Sigmoid colon (tissue), 7 donors: Measurements from ENCODE around the gene DNAJB13. TPM values are rescaled to one million over a fixed set of nuclear protein-coding genes. Genes with fewer than 3 reads are reported as not detected.
A peak's percentile ranks its signal among the peaks of the same experiment; 100 is the strongest.

Experiments used
- DNase-seq: peaks from one replicate; pipeline ENCODE4 v3.0.0-alpha.2; 2019
- H3K27ac ChIP-seq, 4 donors: fragments of 200-600 bp; sonication (generic); one replicate each; pipeline ENCODE4 v1.5.1; 2016 to 2019; ENCODE audit warnings: mild to moderate bottlenecking in 1 of 4
- H3K27me3 ChIP-seq, 3 donors: fragments of 200-600 bp; sonication (generic); one replicate each; pipeline ENCODE4 v1.5.1; 2019; ENCODE audit warnings: mild to moderate bottlenecking in 1 of 3
- H3K36me3 ChIP-seq, 4 donors: fragments of 200-600 bp; sonication (generic); one replicate each; pipeline ENCODE4 v1.5.1; 2016 to 2019
- H3K4me1 ChIP-seq, 4 donors: fragments of 200-600 bp; sonication (generic); one replicate each; pipeline ENCODE4 v1.5.1; 2017 to 2019
- H3K4me3 ChIP-seq, 4 donors: fragments of 200-600 bp; sonication (generic); one replicate each; pipeline ENCODE4 v1.5.1; 2017 to 2019; ENCODE audit warnings: mild to moderate bottlenecking in 2 of 4, moderate library complexity in 1 of 4
- H3K9me3 ChIP-seq, 4 donors: fragments of 200-600 bp in 3 of 4; sonication (generic) in 3 of 4; one replicate each; pipeline versions ENCODE4 v1.5.1 to v1.6.1; 2013 to 2019
- EP300 ChIP-seq, 4 donors: sonication (generic); formaldehyde crosslinking; IDR thresholded peaks; one replicate each; pipeline ENCODE4 v1.6.1; 2017; ENCODE audit warnings: antibody characterized with exemption in 4 of 4
- POLR2A ChIP-seq, 2 donors: fragments of 450-650 bp; IDR thresholded peaks; one replicate each; pipeline ENCODE4 v1.6.1; 2016; ENCODE audit warnings: antibody characterized with exemption in 2 of 2, mild to moderate bottlenecking in 2 of 2, moderate library complexity in 2 of 2
- POLR2AphosphoS5 ChIP-seq, 4 donors: sonication (generic); formaldehyde crosslinking; IDR thresholded peaks; one replicate each; pipeline ENCODE4 v1.6.1; 2017; ENCODE audit warnings: antibody characterized with exemption in 4 of 4
- WGBS, 2 donors: extraction: QIAGEN DNeasy Blood & Tissue Kit; methylation state at CpG; one replicate each; pipeline ENCODE4 v1.1.7; 2013; 5-methylcytosine and 5-hydroxymethylcytosine counted together
- intact Hi-C: fragments of 100-400 bp; cut with DNase I; formaldehyde crosslinking; loops from one replicate; pipeline ENCODE4 v1.15.1; 2023
- polyA plus RNA-seq, 3 donors: library from polyadenylated mRNA; stranded (reverse); fragments of 200-250 nt; gene quantifications; one replicate each; pipeline ENCODE4 v1.2.3, GENCODE V29; 2013
- total RNA-seq, 4 donors: library from RNA; depleted of rRNA; stranded (reverse); fragments of >200 nt; gene quantifications; one replicate each; pipeline ENCODE4 v1.1.0, GENCODE V29; 2016
- TF ChIP-seq, protein P1 (sequence below), 4 experiments: fragments of 450-650 bp in 3 of 4; fragments of 200-600 bp in 1 of 4; IDR thresholded peaks; one replicate each; pipeline ENCODE4 v1.5.1; 2016 to 2019; ENCODE audit warnings: antibody characterized with exemption in 4 of 4, mild to moderate bottlenecking in 3 of 4, moderate library complexity in 2 of 4
- donor health status: healthy with polysubstance abuse.
- donor health status: Bipolar disorder and iron deficiency.
- donor health status: healthy.

DNAJB13 gene, protein sequence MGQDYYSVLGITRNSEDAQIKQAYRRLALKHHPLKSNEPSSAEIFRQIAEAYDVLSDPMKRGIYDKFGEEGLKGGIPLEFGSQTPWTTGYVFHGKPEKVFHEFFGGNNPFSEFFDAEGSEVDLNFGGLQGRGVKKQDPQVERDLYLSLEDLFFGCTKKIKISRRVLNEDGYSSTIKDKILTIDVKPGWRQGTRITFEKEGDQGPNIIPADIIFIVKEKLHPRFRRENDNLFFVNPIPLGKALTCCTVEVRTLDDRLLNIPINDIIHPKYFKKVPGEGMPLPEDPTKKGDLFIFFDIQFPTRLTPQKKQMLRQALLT
- total RNA-seq (under 1 TPM in 1 of 4 donors, not detected in 3; 0.27 TPM), polyA plus RNA-seq (not detected)

DNA sequence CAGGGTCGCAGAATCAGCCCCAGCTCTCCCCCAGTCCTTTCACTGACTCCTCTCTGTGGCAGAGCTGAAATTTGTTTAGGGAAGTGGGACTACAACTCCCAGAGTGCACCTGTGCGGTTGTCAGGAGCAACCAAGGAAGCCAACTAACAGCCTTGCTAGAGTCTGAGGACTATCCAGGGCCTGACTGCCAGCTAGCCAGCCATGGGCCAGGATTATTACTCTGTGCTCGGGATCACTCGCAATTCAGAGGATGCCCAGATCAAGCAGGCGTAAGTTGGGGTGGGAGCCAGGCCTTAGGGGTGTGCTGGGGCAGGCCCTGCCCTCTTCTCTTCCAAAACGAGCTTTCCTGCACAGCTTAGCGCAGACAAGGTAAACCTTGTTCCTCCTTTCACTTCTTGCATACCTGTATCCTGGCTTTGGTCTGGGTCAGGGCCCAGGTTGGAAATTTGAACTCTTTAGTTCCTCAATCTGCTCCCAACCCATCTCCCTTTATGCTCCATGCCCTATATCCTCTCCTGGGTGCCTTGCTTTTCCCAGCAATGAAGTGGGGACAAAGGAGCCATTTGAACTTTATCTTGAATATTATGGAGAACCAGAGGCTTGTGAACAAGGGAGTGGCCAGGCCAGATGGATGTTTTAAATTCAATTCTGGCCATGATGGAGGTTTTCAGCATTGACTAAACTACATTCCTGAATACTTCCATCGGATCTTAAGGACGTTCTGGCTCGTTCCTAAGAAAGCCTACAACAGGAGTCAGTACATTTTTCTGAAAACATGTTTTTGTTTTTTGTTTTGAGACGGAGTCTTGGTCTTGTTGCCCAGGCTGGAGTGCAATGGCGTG lies at the start of gene DNAJB13:
Gene DNAJB13 (plus strand): TSS at position 158 of the 842 bp plus-strand sequence. CDS start 44 bp downstream, at position 202.
- Histone ChIP-seq H3K4me1 (no peaks in the 10 kb centered on the region), H3K27ac (no peak within 1 kb of the TSS), H3K27me3 (peaks cover 0 to 3% (median 0%) of the 10 kb centered on the region in 3 donors), H3K9me3 (no peaks in the 10 kb centered on the region), H3K4me3 (no peak within 1 kb of the TSS), H3K36me3 (no peaks in the 10 kb centered on the region)
- intact Hi-C loops: no loop called here
- WGBS, 2 donors: 85 to 89% methylated on average over 12 of the region's 12 CpGs
- DNase-seq: peak; percentile 33
- TF ChIP-seq EP300 (IDR thresholded peaks at IDR 0.05) (no peak), POLR2A (IDR thresholded peaks at IDR 0.05) (no peak), POLR2AphosphoS5 (IDR thresholded peaks at IDR 0.05) (no peak)
- TF ChIP-seq, protein P1, sequence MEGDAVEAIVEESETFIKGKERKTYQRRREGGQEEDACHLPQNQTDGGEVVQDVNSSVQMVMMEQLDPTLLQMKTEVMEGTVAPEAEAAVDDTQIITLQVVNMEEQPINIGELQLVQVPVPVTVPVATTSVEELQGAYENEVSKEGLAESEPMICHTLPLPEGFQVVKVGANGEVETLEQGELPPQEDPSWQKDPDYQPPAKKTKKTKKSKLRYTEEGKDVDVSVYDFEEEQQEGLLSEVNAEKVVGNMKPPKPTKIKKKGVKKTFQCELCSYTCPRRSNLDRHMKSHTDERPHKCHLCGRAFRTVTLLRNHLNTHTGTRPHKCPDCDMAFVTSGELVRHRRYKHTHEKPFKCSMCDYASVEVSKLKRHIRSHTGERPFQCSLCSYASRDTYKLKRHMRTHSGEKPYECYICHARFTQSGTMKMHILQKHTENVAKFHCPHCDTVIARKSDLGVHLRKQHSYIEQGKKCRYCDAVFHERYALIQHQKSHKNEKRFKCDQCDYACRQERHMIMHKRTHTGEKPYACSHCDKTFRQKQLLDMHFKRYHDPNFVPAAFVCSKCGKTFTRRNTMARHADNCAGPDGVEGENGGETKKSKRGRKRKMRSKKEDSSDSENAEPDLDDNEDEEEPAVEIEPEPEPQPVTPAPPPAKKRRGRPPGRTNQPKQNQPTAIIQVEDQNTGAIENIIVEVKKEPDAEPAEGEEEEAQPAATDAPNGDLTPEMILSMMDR (IDR thresholded peaks at IDR 0.05): no peak

DNA sequence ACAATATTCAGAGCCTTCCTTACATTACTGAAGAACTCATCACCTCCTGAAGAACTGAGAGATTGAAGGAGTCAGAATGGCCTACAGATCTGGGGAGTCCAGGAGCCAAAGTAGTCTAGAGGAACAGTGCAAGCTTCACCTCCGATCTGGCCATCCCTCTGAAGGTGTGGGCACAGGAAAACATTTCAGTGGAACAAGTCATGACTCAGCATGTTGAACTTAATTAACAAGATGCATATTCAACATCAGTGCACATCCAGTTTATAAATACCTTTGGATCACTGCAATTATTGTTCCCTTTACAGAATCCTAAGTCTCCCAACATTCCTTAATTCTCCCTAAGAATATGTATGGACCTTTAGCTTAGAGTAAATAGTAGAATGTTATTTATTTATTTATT lies 48.5 kb upstream of the DNAJB13 start:
- Histone ChIP-seq H3K4me3 (no peak overlapping the region), H3K9me3 (no peaks in the 10 kb centered on the region), H3K36me3 (peaks cover 0 to 75% (median 5%) of the 10 kb centered on the region in 4 donors), H3K27me3 (no peaks in the 10 kb centered on the region), H3K27ac (no peak overlapping the region), H3K4me1 (no peaks in the 10 kb centered on the region)
- no peak for TF ChIP-seq POLR2A (IDR thresholded peaks at IDR 0.05)
- TF ChIP-seq POLR2AphosphoS5 (IDR thresholded peaks at IDR 0.05): no peak
- no peak for TF ChIP-seq EP300 (IDR thresholded peaks at IDR 0.05)
- TF ChIP-seq, protein P1 (IDR thresholded peaks at IDR 0.05): no peak
- intact Hi-C loops: no loop called here
- DNase-seq: no peak
- 94 to 96% methylated on average over 1 of the region's 1 CpG for WGBS, 2 donors

DNA sequence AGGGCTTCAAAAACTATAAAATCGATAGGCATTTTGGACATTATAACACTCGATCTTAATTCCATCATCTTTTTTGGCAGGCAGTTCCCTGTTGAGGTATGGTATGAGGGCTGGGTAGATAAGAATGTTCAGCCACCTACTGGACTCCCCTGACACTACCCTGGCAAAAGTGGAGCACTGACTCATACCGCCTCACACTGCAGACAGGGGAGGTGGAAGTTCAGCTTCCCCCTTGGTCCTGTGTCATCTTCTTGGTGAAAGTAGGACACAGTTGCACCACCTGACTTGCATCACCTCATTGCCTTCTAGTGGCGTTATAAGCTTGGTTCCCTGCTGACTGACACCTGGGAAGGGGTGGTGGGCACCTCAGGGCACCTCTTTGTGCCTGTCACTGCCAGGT lies 43.6 kb upstream of the DNAJB13 start:
- no peak for TF ChIP-seq EP300 (IDR thresholded peaks at IDR 0.05)
- TF ChIP-seq POLR2AphosphoS5 (IDR thresholded peaks at IDR 0.05): no peak
- TF ChIP-seq, protein P1 (IDR thresholded peaks at IDR 0.05): no peak
- no peak for TF ChIP-seq POLR2A (IDR thresholded peaks at IDR 0.05)
- Histone ChIP-seq H3K4me3 (no peak overlapping the region), H3K9me3 (no peaks in the 10 kb centered on the region), H3K27ac (no peak overlapping the region), H3K27me3 (no peaks in the 10 kb centered on the region), H3K36me3 (peaks cover 0 to 79% (median 2%) of the 10 kb centered on the region in 4 donors), H3K4me1 (no peaks in the 10 kb centered on the region)
- 89% methylated on average over 4 of the region's 4 CpGs for WGBS, 2 donors
- intact Hi-C loops: no loop called here
- DNase-seq: no peak

DNA sequence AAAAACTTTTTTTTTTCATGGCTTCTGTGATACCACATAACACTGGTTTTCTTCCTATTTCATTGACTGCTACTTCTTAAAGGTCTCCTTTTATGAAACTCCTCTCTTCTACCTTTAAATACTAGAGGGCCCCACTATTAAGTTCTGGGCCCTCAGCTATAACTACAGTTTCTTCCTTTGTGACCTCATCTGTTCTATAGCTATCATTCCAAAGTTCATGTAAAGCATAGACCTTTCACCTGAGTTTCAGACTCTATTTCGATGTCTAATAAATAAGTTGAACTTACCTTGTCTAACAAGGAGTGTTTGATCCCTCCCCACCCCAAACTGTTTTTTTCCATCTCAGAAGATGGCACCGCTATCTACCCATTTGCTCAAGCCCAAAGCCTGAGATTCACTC lies 38.8 kb upstream of the DNAJB13 start:
- H3K4me3 ChIP-seq: no peak overlapping the region
- H3K27me3 ChIP-seq: no peaks in the 10 kb centered on the region
- intact Hi-C loops: no loop called here
- no peaks in the 10 kb centered on the region for H3K9me3 ChIP-seq
- no peak for TF ChIP-seq POLR2AphosphoS5 (IDR thresholded peaks at IDR 0.05)
- no peak for TF ChIP-seq POLR2A (IDR thresholded peaks at IDR 0.05)
- no peak for TF ChIP-seq EP300 (IDR thresholded peaks at IDR 0.05)
- TF ChIP-seq, protein P1 (IDR thresholded peaks at IDR 0.05): no peak
- 90 to 96% methylated on average over 2 of the region's 2 CpGs for whole genome bisulfite sequencing, 2 donors
- peaks cover 0 to 83% (median 7%) of the 10 kb centered on the region in 4 donors for H3K36me3 ChIP-seq
- no peak for DNase-seq
- H3K4me1 ChIP-seq: no peaks in the 10 kb centered on the region
- H3K27ac ChIP-seq: no peak overlapping the region
